ENCODE data around the gene CAB39L.

Gene CAB39L

GRCh38 chr13:49348751-49349150 is 95.1 kb downstream of the CAB39L start:
- TF ChIP-seq ZBTB7A (IDR thresholded peaks at IDR 0.05; ENCODE audit: low read depth), result no peak
- TF ChIP-seq MAX (IDR thresholded peaks at IDR 0.05), result no peak
- no peak for TF ChIP-seq EGR1 (IDR thresholded peaks at IDR 0.05)
- TF ChIP-seq USF1 (IDR thresholded peaks at IDR 0.05), result no peak

- TF ChIP-seq TEAD4 (IDR thresholded peaks at IDR 0.05), result no peak
- no peak for TF ChIP-seq TCF12 (IDR thresholded peaks at IDR 0.05; ENCODE audit: low read depth)
- no peak for TF ChIP-seq EP300 (IDR thresholded peaks at IDR 0.05; ENCODE audit: borderline replicate concordance)
- no peak for TF ChIP-seq TAF1 (IDR thresholded peaks at IDR 0.05; ENCODE audit: low read depth)
- TF ChIP-seq YY1 (IDR thresholded peaks at IDR 0.05; ENCODE audit: low read depth), result no peak
- no peak for TF ChIP-seq FOXM1 (IDR thresholded peaks at IDR 0.05; ENCODE audit: borderline replicate concordance, low read depth)
These were observed 96.0 kb downstream of the CAB39L start for GRCh38 chr13:49347650-49348385.

GRCh38 chr13:49346460-49346859 is 97.4 kb downstream of the CAB39L start:
- TF ChIP-seq RAD21 (IDR thresholded peaks at IDR 0.05; ENCODE audit: low read depth), result no peak
- no peak for TF ChIP-seq EP300 (IDR thresholded peaks at IDR 0.05; ENCODE audit: borderline replicate concordance)
- TF ChIP-seq ZBTB7A (IDR thresholded peaks at IDR 0.05; ENCODE audit: low read depth), result no peak

- TF ChIP-seq ZBTB7A (IDR thresholded peaks at IDR 0.05; ENCODE audit: low read depth) (no peak), EGR1 (IDR thresholded peaks at IDR 0.05) (no peak), USF1 (IDR thresholded peaks at IDR 0.05) (no peak), NFIC (IDR thresholded peaks at IDR 0.05) (no peak)
These were observed 100.1 kb downstream of the CAB39L start for GRCh38 chr13:49343731-49344130.

- no peak for TF ChIP-seq EP300 (IDR thresholded peaks at IDR 0.05; ENCODE audit: borderline replicate concordance)
- TF ChIP-seq USF1 (IDR thresholded peaks at IDR 0.05), result no peak
- TF ChIP-seq EGR1 (IDR thresholded peaks at IDR 0.05), result no peak
- no peak for TF ChIP-seq REST (IDR thresholded peaks at IDR 0.05; ENCODE audit: low read depth)
- no peak for TF ChIP-seq TAF1 (IDR thresholded peaks at IDR 0.05; ENCODE audit: low read depth)
- TF ChIP-seq CREB1 (IDR thresholded peaks at IDR 0.05; ENCODE audit: low read depth), result no peak
These were observed 100.6 kb downstream of the CAB39L start for GRCh38 chr13:49343255-49343654.

- no peak for TF ChIP-seq ZBTB7A (IDR thresholded peaks at IDR 0.05; ENCODE audit: low read depth)
- TF ChIP-seq EGR1 (IDR thresholded peaks at IDR 0.05), result no peak
- TF ChIP-seq FOXM1 (IDR thresholded peaks at IDR 0.05; ENCODE audit: borderline replicate concordance, low read depth), result no peak
- no peak for TF ChIP-seq TAF1 (IDR thresholded peaks at IDR 0.05; ENCODE audit: low read depth)
- TF ChIP-seq NFIC (IDR thresholded peaks at IDR 0.05), result no peak
- TF ChIP-seq EP300 (IDR thresholded peaks at IDR 0.05; ENCODE audit: borderline replicate concordance), result no peak
- TF ChIP-seq CEBPB (IDR thresholded peaks at IDR 0.05), result no peak
- no peak for TF ChIP-seq RAD21 (IDR thresholded peaks at IDR 0.05; ENCODE audit: low read depth)
- TF ChIP-seq CREB1 (IDR thresholded peaks at IDR 0.05; ENCODE audit: low read depth), result no peak
These were observed 101.4 kb downstream of the CAB39L start for GRCh38 chr13:49342454-49342853.

GRCh38 chr13:49341941-49342340 is 101.9 kb downstream of the CAB39L start:
- TF ChIP-seq CREB1 (IDR thresholded peaks at IDR 0.05; ENCODE audit: low read depth) (no peak), TEAD4 (IDR thresholded peaks at IDR 0.05) (no peak), TAF1 (IDR thresholded peaks at IDR 0.05; ENCODE audit: low read depth) (no peak), MAX (IDR thresholded peaks at IDR 0.05) (no peak), FOXM1 (IDR thresholded peaks at IDR 0.05; ENCODE audit: borderline replicate concordance, low read depth) (no peak), TCF12 (IDR thresholded peaks at IDR 0.05; ENCODE audit: low read depth) (no peak), EP300 (IDR thresholded peaks at IDR 0.05; ENCODE audit: borderline replicate concordance) (no peak), YY1 (IDR thresholded peaks at IDR 0.05; ENCODE audit: low read depth) (no peak), REST (IDR thresholded peaks at IDR 0.05; ENCODE audit: low read depth) (no peak), CEBPB (IDR thresholded peaks at IDR 0.05) (no peak), RAD21 (IDR thresholded peaks at IDR 0.05; ENCODE audit: low read depth) (no peak)

All from Ishikawa (cell line).